Heart left ventricle (tissue), 13 donors: ENCODE data around the gene DTX4.

Source experiments
- POLR2A ChIP-seq, 2 donors: fragments of 450-650 bp; IDR thresholded peaks; one replicate each; pipeline ENCODE4 v1.6.1; 2017; ENCODE audit warnings: antibody characterized with exemption in 2 of 2, mild to moderate bottlenecking in 2 of 2, moderate library complexity in 2 of 2
- TF ChIP-seq, protein P1 (sequence below), 12 donors: fragments of 200-600 bp; sonication (generic) in 4 of 12; IDR thresholded peaks; one replicate each; pipeline versions ENCODE4 v1.5.0 to v1.8.0; 2018 to 2022; ENCODE audit warnings: antibody characterized with exemption in 12 of 12, mild to moderate bottlenecking in 5 of 12
- donor health status: ischemic (EF 13 %, LVEDD 7.1; RV severe dilation, severe dysfunction).
- donor health status: DM: no; HTN: yes; CAD: no.
- donor health status: DM: no; HTN: no; CAD: no.
- donor health status: ischemic (EF 25% LVEDD 6.9; RV normal size, moderate dysfunction).
- donor health status: ischemic (EF 25% LVEDD 5.7; RV mildly dilated, moderate dysfunction).
- donor health status: ischemic (EF 35%, LVEDD 5.7; RV mildly dilated, moderate dysfunction).
- donor health status: nonischemic (EF 11% LVEDD 7.7; RV severe dilation, severe dysfunction).
- donor health status: DM: yes; HTN: yes; CAD: no.
- donor health status: PGD.
- donor health status: ischemic (EF 29% LVEDD 5.4; RV normal size, mild dysfunction).
- donor health status: nonischemic (EF 23%, LVEDD 6.1; RV moderate dilation, normal function).

GRCh38 chr11:59207988-59208451 is 36.1 kb downstream of the DTX4 start:
- TF ChIP-seq, protein P1, sequence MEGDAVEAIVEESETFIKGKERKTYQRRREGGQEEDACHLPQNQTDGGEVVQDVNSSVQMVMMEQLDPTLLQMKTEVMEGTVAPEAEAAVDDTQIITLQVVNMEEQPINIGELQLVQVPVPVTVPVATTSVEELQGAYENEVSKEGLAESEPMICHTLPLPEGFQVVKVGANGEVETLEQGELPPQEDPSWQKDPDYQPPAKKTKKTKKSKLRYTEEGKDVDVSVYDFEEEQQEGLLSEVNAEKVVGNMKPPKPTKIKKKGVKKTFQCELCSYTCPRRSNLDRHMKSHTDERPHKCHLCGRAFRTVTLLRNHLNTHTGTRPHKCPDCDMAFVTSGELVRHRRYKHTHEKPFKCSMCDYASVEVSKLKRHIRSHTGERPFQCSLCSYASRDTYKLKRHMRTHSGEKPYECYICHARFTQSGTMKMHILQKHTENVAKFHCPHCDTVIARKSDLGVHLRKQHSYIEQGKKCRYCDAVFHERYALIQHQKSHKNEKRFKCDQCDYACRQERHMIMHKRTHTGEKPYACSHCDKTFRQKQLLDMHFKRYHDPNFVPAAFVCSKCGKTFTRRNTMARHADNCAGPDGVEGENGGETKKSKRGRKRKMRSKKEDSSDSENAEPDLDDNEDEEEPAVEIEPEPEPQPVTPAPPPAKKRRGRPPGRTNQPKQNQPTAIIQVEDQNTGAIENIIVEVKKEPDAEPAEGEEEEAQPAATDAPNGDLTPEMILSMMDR (IDR thresholded peaks at IDR 0.05) = peak; percentile 62 to 83 (median 73)
- no peak for TF ChIP-seq POLR2A (IDR thresholded peaks at IDR 0.05)
